HT1080 (cell line): ENCODE results near the gene C6orf141. TPM values are rescaled to one million over a fixed set of nuclear protein-coding genes. Genes with fewer than 3 reads are reported as not detected.

Experiments
- DNase-seq: peaks from one replicate; pipeline ENCODE4 v3.0.0-alpha.2; 2015; ENCODE audit warnings: low read depth
- polyA plus RNA-seq, 2 experiments: library from polyadenylated mRNA; depleted of rRNA; stranded (reverse); fragments of >200 nt; gene quantifications; 2 replicates each; pipeline ENCODE4 v1.2.3, GENCODE V29; 2015
- total RNA-seq: library from RNA; depleted of rRNA; stranded (reverse); fragments of >200 nt; shearing (Covaris generic); gene quantifications from 2 replicates; pipeline ENCODE4 v1.2.3, GENCODE V29; 2014; rRNA removed

C6orf141 gene
- total RNA-seq: 6.5 and 6.7 TPM in 2 replicates
- 5.3 and 5.8 TPM in 2 replicates for polyA plus RNA-seq (2015; cell fraction: cytosol; rRNA removed)
- polyA plus RNA-seq (2015; cell fraction: nucleus; rRNA removed): 64.3 and 65.4 TPM in 2 replicates

GRCh38 chr6:49550492-49551077, at the start of gene C6orf141:
TSS of gene C6orf141 (plus strand) at chr6:49550668. CDS start at chr6:49550793, 125 bp downstream.
- peak; percentile 75 for DNase-seq

- no peak for DNase-seq
Observed at GRCh38 chr6:49504666-49505065, 45.8 kb upstream of the C6orf141 start.

GRCh38 chr6:49506569-49507111, 43.8 kb upstream of the C6orf141 start:
- no peak for DNase-seq

GRCh38 chr6:49509342-49509741, 41.1 kb upstream of the C6orf141 start:
- DNase-seq: no peak

- no peak for DNase-seq
Observed at GRCh38 chr6:49513153-49513989, 37.1 kb upstream of the C6orf141 start.

GRCh38 chr6:49514571-49515484, 35.6 kb upstream of the C6orf141 start:
- no peak for DNase-seq

GRCh38 chr6:49515485-49516146, 34.9 kb upstream of the C6orf141 start:
- no peak for DNase-seq

GRCh38 chr6:49516147-49516505, 34.3 kb upstream of the C6orf141 start:
- DNase-seq: no peak

GRCh38 chr6:49517919-49518318, 32.5 kb upstream of the C6orf141 start:
- DNase-seq: no peak

GRCh38 chr6:49519660-49520059, 30.8 kb upstream of the C6orf141 start:
- no peak for DNase-seq

GRCh38 chr6:49522710-49523593, 27.5 kb upstream of the C6orf141 start:
- no peak for DNase-seq

- DNase-seq: no peak
Observed at GRCh38 chr6:49523901-49524300, 26.6 kb upstream of the C6orf141 start.

- no peak for DNase-seq
Observed at GRCh38 chr6:49524541-49524940, 25.9 kb upstream of the C6orf141 start.

- DNase-seq: no peak
Observed at GRCh38 chr6:49526598-49526997, 23.9 kb upstream of the C6orf141 start.

GRCh38 chr6:49527320-49527719, 23.1 kb upstream of the C6orf141 start:
- DNase-seq: no peak

- DNase-seq: no peak
Observed at GRCh38 chr6:49528571-49528970, 21.9 kb upstream of the C6orf141 start.

- no peak for DNase-seq
Observed at GRCh38 chr6:49530141-49530776, 20.2 kb upstream of the C6orf141 start.

GRCh38 chr6:49531774-49532569, 18.5 kb upstream of the C6orf141 start:
- peak; percentile 81 for DNase-seq
